ENCODE data around the gene NCAPH2. TPM values are rescaled to one million over a fixed set of nuclear protein-coding genes. Genes with fewer than 3 reads are reported as not detected.
A peak's percentile ranks its signal among the peaks of the same experiment; 100 is the strongest.

Gene NCAPH2
- total and polyA plus RNA-seq, 2 of the 13 experiments (the other 11 are each of a cell fraction or from before 2014, with no cell fraction given) = 28.1 to 64.4 TPM

- TF ChIP-seq HNF1A (IDR thresholded peaks at IDR 0.05; ENCODE audit: low read depth) (no peak), HNF1A (CRISPR knock-in tag; IDR thresholded peaks at IDR 0.05; ENCODE audit: borderline replicate concordance) (no peak), CREB3 (CRISPR knock-in tag; IDR thresholded peaks at IDR 0.05) (no peak), GABPA (IDR thresholded peaks at IDR 0.05; ENCODE audit: low read depth, low read length) (no peak), GABPA (CRISPR knock-in tag; IDR thresholded peaks at IDR 0.05; ENCODE audit: low read depth) (0 out of 2 replicates have a peak, but pooled peaks have one; percentile 7), ZNF20 (CRISPR knock-in tag; IDR thresholded peaks at IDR 0.05) (no peak), SNAI1 (CRISPR knock-in tag; IDR thresholded peaks at IDR 0.05; ENCODE audit: borderline replicate concordance) (no peak), MED8 (CRISPR knock-in tag; IDR thresholded peaks at IDR 0.05; ENCODE audit: insufficient replicate concordance) (no peak)
Observed at GRCh38 chr22:50507421-50507990, 518 bp upstream of the NCAPH2 start, which contains the start of gene LMF2 (continued).

All from HepG2 (cell line).